Activated CD4-positive, alpha-beta T cell treated with anti-CD3 and anti-CD28 coated beads for 24 hours (primary cell): ENCODE results near the gene AKAP13.
A peak's percentile ranks its signal among the peaks of the same experiment; 100 is the strongest.

Source experiments
- DNase-seq, 2 donors: peaks; one replicate each; pipeline ENCODE4 v3.0.0-alpha.2; 2020; ENCODE audit warnings: low read depth in 2 of 2

AKAP13 gene

DNA sequence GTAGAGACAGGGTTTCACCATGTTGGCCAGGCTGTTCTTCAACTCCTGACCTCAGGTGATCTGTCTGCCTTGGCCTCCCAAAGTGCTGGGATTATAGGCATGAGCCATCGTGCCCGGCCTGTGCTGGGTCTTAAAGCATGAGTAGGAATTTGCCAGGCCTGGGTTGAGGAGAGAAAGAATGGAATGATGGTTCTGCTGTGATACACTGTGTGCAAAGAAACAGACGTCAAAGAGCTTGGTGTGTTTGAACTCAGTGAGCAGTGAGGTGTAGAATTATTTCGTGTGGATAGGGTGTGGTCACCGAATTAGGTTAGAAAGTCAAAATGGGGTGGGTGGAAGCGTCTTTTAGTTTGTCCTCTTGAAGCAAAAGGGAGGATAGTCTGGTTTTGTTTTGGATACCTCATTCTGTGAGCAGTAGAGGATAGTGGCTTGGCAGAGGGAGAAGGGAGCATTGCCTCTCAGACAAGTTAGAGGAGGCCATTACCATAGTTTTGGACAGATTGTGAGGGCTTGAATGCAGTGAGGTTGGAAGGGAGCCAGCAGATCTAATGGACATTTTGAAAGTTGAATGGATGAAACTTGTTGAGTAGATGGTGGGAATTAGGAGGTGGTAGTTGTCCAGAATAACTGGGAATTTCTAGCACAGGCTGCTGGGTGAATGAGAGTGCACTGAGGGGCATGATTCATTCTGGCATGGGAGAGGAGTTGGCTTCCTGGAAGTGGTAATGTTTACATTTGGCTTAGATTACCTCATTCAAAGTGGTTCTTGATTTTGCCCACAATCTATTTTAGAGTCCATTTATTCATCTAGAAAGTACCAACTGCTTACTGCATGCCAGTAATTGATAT is 27.2 kb downstream of the AKAP13 start:
- DNase-seq = no peak

GRCh38 chr15:85408270-85408746 is 27.9 kb downstream of the AKAP13 start:
- DNase-seq = no peak

DNA sequence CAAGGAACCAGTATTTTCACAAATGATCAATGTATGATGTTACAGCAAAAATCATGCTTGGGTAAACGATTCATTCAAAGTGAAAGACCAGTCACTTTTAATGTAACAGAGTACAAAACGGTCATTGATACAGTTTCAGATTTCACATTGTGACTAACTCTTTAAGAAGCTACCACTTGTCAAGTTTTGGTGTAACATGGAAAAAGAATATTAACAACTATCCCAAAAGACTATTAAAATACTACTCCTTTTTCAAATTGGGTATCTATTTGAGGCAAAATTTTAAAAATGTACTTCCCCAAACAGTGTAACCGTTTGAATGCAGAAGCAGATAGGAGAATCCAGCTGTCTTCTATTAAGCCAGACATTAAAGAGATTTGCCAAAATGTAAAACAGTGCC is 31.7 kb downstream of the AKAP13 start:
- no peak for DNase-seq

DNA sequence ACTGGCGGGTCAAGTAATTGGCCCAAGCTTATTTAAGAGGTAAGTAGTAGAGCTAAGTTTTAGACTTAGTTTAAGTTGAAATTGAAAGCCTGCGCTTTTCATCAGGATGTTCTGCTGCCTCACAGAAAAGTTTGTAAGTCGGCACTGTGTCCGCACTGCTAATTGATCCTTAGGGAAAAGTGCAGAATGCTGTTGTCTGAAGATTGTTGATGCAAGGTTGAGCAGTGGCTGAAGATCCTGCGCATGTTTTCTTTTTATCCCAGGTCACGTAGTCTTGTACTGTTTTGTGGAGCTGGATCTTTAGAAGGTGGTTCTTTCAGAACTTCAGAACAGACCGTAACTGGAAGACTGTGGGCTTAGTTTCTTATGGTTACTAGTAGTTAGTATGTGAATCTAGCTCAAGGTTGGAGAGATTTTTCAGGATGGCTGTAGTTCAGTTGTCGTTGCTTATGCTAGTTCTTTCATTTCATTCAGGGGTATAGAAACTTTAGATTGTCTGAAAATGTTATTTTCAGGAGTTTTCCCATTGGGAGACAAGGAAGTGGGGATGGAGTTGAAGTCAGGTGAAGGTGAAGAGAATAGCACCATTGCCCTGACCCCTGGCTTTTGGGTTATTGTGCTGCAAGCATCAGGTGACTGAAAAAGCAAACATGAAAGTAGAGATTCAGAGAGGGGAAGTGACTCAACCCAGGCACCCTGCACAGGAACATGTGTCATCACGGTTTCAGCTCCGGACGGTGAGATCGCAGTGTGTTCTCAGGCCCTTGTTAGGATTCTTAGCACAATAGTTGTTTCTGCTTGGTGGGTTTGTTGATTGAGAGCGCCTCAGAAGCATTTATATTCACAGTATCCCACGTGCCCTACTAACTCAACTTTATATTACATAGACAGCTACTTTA is 32.8 kb downstream of the AKAP13 start:
- DNase-seq = peak; percentile 51 to 52

DNA sequence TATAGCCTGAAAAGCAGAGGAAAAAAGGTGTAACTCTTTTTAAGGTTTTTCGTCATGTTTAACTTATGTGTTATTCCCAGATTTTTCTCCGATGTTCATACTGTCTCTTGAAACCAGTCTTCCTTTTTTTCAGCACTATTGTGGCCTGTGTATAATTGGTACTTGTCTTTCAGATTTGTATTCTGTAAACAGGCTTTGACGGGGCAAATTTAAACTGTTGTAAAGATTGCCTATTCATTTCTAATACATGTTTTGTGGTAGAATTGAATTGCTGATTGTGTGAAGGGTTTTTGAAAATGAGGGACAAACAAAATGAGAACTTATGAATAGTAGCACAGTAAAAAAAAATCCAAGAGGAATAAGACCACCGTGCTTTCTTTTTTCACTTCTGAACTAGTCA is 33.6 kb downstream of the AKAP13 start:
- DNase-seq = no peak

GRCh38 chr15:85414495-85414894 is 34.1 kb downstream of the AKAP13 start:
- DNase-seq = no peak

DNA sequence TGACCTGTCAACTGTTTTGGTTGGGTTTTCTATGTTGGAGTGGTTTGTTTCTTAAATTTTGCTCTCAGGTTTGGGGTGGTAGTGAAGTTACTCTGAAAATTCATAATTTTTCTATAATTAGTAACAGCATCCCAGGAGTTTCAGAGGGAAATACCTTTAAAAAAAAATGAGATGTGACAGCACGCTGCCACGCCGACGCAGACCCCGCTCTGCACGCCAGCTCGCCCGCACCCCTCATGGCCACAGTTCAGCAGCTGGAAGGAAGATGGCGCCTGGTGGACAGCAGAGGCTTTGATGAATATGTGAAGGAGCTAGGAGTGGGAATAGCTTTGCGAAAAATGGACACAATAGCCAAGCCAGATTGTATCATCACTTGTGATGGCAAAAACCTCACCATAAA is 34.6 kb downstream of the AKAP13 start:
- DNase-seq = no peak

DNA sequence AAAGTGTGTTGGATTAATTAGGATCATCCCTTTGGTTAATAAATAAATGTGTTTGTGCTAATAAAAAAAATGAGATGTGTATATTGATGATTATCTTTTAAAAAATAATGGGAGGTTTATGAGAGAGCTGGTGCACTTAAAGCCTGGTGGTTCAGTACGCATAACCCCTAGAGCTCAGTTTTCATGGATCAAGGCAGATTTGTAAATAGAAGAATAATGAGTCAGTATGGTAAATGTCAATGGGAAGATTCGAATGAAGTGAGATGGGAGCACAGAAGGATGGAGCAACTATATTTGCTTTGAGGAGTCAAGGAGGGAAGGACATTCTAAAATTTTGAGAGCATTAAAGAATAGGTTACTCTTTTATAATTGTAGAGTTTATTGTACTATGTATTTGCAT is 35.4 kb downstream of the AKAP13 start:
- DNase-seq = no peak

GRCh38 chr15:85417276-85417675 is 36.9 kb downstream of the AKAP13 start:
- no peak for DNase-seq

GRCh38 chr15:85419161-85419560 is 38.8 kb downstream of the AKAP13 start:
- DNase-seq = no peak

- DNase-seq = no peak
Measured at GRCh38 chr15:85421116-85421925, 40.9 kb downstream of the AKAP13 start.

DNA sequence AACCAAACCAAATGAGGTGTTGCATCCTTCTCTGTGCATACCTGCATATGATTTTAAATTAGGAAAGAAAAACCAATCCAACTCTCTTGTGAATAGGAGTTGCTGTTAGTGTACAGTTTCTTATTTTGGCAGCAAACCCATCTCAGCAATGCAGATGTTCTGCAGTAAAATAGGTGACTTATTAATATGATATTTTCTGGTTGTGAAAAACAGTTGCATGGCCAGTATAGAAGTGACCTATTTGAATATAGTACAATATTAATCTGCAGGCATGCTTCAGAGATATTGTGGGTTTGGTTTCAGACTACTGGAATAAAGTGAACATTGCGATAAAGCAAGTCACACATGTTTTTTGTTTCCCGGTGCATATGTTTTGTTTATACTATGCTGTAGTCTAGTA is 42.2 kb downstream of the AKAP13 start:
- no peak for DNase-seq

DNA sequence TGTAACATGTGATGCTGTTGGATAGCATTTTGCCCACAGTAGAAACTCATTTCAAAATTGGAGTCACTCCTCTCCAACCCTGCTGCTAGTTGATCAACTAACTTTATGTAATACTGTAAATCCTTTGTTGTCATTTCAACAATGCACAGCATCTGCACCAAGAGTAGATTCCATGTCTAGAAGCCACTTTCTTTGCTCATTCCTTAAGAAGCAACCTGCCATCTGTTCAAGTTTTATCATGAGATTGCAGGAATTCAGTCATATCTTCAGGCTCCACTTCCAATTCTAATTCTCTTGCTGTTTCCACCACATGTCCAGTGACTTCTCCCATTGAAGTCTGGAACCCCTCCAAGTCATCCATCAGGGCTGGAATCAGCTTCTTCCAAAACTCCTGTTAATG is 42.9 kb downstream of the AKAP13 start:
- no peak for DNase-seq

- DNase-seq = no peak
Measured at GRCh38 chr15:85424154-85424553, 43.8 kb downstream of the AKAP13 start.

- DNase-seq = no peak
Measured at GRCh38 chr15:85426481-85426880, 46.1 kb downstream of the AKAP13 start.

GRCh38 chr15:85427286-85428028 is 47.1 kb downstream of the AKAP13 start:
- no peak for DNase-seq

DNA sequence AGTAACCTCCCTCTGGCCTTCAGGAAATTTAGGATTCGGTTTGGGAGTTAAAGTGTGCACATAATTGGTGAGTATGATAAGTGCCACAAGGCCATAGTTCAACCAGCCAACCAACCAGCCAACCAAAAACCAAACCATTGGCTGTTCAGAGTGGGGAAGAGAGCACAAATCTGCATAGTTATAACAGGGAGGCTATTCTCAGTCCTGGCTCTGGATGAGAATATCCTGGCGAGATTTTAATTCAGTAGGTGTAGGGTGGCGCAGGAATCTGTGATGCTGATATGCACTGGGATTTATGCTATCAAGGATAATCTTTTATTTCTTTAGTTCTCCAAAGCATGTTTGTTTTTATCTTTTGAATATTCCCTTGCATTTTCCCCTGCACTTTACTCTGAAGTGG is 49.1 kb downstream of the AKAP13 start:
- no peak for DNase-seq

DNA sequence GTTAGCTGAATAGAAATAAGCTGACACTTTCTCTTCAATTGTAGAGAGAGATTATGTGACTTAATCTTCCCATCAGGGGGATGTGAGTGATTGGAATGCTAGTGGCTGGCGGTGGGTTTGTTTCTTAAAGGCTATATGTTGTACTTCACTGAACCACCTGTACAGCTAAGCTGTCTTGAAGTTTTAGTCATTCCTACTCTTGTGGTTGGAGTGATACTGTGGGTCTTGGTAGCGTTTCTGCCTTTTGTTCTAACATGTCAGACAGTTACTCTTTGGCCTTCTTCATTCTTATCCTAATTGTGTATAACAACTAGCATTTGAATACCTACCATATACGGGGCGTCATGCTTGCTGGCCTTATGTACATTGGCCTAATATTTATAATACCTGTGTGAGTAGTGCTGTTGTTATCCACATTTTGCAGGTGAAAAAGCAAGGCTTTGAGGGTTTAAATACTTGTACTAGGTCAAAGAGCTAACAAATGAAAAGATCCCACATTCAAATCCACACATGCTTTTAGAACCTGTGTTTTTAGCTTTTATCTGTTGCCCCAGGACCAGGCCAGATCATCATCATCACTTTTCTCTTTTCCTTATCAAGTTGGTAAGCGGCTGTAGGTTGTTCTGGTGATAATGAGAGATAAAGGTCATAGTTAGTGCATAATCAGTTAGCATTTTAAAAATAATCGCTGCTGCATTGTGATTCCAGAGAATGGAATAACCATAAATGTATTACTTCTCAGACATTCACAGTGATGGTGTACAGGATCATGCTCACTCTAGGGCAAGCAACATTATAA is 50.2 kb downstream of the AKAP13 start:
- no peak for DNase-seq

GRCh38 chr15:85439996-85440395 is 59.6 kb downstream of the AKAP13 start:
- DNase-seq = no peak

- no peak for DNase-seq
Measured at GRCh38 chr15:85440451-85440850, 60.0 kb downstream of the AKAP13 start.
